IMR-90 (cell line): ENCODE measurements around the gene RGS17.

ENCODE experiments used
- FOS ChIP-seq: fragments of 150-350 bp; IDR thresholded peaks from 2 replicates; pipeline ENCODE4 v1.6.1; 2016; ENCODE audit warnings: low read depth, low read length
- MAFK ChIP-seq: IDR thresholded peaks from 2 replicates; pipeline ENCODE4 v1.6.1; 2012; ENCODE audit warnings: low read depth, low read length, improper control_type of control experiment
- POLR2A ChIP-seq: IDR thresholded peaks from 2 replicates; pipeline ENCODE4 v1.6.1; 2012; ENCODE audit warnings: mild to moderate bottlenecking, low read depth, low read length
- TF ChIP-seq, protein P1 (sequence below): conservative IDR thresholded peaks from 2 replicates; pipeline ENCODE4 v1.5.1; 2012; ENCODE audit warnings: mild to moderate bottlenecking, low read depth, low read length, improper control_type of control experiment

DNA sequence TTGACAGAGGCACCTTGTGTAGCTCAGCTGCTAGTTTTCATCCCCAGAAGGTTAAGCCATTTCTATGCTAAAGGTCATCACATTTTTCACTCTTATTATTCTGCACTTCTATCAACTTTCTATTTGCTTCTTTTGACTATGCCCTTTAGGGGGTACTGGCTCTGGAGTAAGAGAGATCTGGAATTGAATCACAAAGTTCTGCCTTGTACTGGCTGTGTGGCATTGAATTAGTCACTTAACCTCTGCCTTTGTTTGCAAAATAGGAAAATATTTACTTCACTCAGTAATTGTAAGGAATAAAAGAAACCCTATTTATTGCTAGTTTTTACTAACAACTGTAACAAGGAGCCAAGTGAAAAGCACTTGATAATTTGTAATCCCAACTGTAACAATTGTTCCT lies 71.8 kb downstream of the RGS17 start:
- TF ChIP-seq POLR2A (no peak), MAFK (no peak), FOS (no peak)
- TF ChIP-seq, protein P1, sequence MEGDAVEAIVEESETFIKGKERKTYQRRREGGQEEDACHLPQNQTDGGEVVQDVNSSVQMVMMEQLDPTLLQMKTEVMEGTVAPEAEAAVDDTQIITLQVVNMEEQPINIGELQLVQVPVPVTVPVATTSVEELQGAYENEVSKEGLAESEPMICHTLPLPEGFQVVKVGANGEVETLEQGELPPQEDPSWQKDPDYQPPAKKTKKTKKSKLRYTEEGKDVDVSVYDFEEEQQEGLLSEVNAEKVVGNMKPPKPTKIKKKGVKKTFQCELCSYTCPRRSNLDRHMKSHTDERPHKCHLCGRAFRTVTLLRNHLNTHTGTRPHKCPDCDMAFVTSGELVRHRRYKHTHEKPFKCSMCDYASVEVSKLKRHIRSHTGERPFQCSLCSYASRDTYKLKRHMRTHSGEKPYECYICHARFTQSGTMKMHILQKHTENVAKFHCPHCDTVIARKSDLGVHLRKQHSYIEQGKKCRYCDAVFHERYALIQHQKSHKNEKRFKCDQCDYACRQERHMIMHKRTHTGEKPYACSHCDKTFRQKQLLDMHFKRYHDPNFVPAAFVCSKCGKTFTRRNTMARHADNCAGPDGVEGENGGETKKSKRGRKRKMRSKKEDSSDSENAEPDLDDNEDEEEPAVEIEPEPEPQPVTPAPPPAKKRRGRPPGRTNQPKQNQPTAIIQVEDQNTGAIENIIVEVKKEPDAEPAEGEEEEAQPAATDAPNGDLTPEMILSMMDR: no peak
